ENCODE results near the gene WDFY2. TPM values are rescaled to one million over a fixed set of nuclear protein-coding genes. Genes with fewer than 3 reads are reported as not detected.

WDFY2 gene
- total and polyA plus RNA-seq, 2 of the 13 experiments (the other 11 are each of a cell fraction or from before 2014, with no cell fraction given): 22.6 to 27.0 TPM

DNA sequence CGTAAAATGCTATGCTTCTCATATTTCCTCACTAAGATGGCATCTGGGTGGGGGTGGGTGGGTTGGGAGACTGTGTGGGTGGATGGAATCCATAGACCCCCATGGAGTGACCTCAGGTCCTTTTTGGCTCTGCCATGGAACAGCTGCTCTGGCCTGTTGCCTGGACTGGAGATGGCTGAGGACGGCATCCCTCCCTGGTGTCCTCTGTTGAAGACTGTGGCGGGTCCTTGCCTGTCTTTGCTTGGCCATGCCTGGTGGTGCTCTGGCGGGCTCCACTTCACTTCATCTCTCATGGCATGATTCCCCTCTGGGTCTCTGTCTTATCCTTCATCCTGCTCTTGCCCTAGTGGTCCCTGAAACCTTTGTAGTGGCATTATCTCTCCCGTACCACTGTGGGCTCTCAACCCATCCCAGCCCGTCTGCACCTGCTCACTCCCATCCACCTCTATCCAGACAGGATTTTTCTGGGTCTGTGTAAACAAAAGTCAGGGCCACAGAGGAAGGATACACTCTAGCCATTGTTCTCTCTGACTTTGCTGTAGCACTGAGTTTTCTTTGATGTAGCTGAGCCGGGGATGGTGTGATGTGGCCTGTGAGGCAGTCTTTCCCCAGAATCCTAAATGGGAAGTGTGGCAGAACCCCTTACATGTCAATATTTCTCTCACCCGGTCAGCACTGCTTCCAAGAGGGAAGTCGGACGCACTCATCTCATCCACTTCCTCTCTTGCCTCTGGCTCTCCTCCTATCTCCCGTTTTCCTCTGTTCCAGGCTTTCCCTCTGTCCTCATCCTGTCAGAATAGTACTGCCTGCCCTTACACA lies 36.1 kb downstream of the WDFY2 start (continued):
- TF ChIP-seq, protein P1, sequence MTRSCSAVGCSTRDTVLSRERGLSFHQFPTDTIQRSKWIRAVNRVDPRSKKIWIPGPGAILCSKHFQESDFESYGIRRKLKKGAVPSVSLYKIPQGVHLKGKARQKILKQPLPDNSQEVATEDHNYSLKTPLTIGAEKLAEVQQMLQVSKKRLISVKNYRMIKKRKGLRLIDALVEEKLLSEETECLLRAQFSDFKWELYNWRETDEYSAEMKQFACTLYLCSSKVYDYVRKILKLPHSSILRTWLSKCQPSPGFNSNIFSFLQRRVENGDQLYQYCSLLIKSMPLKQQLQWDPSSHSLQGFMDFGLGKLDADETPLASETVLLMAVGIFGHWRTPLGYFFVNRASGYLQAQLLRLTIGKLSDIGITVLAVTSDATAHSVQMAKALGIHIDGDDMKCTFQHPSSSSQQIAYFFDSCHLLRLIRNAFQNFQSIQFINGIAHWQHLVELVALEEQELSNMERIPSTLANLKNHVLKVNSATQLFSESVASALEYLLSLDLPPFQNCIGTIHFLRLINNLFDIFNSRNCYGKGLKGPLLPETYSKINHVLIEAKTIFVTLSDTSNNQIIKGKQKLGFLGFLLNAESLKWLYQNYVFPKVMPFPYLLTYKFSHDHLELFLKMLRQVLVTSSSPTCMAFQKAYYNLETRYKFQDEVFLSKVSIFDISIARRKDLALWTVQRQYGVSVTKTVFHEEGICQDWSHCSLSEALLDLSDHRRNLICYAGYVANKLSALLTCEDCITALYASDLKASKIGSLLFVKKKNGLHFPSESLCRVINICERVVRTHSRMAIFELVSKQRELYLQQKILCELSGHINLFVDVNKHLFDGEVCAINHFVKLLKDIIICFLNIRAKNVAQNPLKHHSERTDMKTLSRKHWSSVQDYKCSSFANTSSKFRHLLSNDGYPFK (CRISPR knock-in tag; IDR thresholded peaks at IDR 0.05; ENCODE audit: borderline replicate concordance): 0 out of 2 replicates have a peak, but pooled peaks have one; percentile 31
- TF ChIP-seq HOXA5 (CRISPR knock-in tag; IDR thresholded peaks at IDR 0.05) (0 out of 2 replicates have a peak, but pooled peaks have one; percentile 49), SRSF9 (IDR thresholded peaks at IDR 0.05; ENCODE audit: borderline replicate concordance, insufficient read depth, low read depth, low read length, poor library complexity, severe bottlenecking) (no peak), ZNF160 (CRISPR knock-in tag; IDR thresholded peaks at IDR 0.05) (no peak), ZNF343 (CRISPR knock-in tag; IDR thresholded peaks at IDR 0.05) (no peak), ZNF20 (CRISPR knock-in tag; IDR thresholded peaks at IDR 0.05) (no peak), PCBP1 (IDR thresholded peaks at IDR 0.05; ENCODE audit: borderline replicate concordance, low read depth, low read length) (no peak), ZMYM3 (CRISPR knock-in tag; IDR thresholded peaks at IDR 0.05) (peak; percentile 66; the same call in 1 of the 2 replicates), SOX6 (IDR thresholded peaks at IDR 0.05) (no peak), SOX6 (CRISPR knock-in tag; IDR thresholded peaks at IDR 0.05) (peak; percentile 99)
- TF ChIP-seq, protein P2, sequence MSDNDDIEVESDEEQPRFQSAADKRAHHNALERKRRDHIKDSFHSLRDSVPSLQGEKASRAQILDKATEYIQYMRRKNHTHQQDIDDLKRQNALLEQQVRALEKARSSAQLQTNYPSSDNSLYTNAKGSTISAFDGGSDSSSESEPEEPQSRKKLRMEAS (IDR thresholded peaks at IDR 0.05): peak; percentile 57; the same call in 1 of the 2 replicates
- TF ChIP-seq, protein P3, sequence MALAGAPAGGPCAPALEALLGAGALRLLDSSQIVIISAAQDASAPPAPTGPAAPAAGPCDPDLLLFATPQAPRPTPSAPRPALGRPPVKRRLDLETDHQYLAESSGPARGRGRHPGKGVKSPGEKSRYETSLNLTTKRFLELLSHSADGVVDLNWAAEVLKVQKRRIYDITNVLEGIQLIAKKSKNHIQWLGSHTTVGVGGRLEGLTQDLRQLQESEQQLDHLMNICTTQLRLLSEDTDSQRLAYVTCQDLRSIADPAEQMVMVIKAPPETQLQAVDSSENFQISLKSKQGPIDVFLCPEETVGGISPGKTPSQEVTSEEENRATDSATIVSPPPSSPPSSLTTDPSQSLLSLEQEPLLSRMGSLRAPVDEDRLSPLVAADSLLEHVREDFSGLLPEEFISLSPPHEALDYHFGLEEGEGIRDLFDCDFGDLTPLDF (CRISPR knock-in tag; IDR thresholded peaks at IDR 0.05): no peak
- TF ChIP-seq, protein P4, sequence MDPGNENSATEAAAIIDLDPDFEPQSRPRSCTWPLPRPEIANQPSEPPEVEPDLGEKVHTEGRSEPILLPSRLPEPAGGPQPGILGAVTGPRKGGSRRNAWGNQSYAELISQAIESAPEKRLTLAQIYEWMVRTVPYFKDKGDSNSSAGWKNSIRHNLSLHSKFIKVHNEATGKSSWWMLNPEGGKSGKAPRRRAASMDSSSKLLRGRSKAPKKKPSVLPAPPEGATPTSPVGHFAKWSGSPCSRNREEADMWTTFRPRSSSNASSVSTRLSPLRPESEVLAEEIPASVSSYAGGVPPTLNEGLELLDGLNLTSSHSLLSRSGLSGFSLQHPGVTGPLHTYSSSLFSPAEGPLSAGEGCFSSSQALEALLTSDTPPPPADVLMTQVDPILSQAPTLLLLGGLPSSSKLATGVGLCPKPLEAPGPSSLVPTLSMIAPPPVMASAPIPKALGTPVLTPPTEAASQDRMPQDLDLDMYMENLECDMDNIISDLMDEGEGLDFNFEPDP (CRISPR knock-in tag; conservative IDR thresholded peaks at IDR 0.05): no peak
- TF ChIP-seq, protein P5, sequence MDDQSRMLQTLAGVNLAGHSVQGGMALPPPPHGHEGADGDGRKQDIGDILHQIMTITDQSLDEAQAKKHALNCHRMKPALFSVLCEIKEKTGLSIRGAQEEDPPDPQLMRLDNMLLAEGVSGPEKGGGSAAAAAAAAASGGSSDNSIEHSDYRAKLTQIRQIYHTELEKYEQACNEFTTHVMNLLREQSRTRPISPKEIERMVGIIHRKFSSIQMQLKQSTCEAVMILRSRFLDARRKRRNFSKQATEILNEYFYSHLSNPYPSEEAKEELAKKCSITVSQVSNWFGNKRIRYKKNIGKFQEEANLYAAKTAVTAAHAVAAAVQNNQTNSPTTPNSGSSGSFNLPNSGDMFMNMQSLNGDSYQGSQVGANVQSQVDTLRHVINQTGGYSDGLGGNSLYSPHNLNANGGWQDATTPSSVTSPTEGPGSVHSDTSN (CRISPR knock-in tag; IDR thresholded peaks at IDR 0.05; ENCODE audit: borderline replicate concordance): no peak
- TF ChIP-seq, protein P6, sequence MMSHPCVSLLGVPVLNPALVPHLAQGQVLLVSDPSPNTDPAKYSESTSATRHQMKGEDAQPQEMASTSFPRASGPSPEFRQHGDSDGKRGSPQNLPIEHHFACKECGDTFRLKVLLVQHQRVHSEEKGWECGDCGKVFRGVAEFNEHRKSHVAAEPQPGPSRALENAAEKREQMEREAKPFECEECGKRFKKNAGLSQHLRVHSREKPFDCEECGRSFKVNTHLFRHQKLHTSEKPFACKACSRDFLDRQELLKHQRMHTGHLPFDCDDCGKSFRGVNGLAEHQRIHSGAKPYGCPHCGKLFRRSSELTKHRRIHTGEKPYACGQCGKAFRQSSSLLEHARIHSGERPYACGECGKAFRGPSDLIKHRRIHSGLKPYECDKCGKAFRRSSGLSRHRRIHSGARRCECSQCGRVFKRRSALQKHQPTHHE (CRISPR knock-in tag; IDR thresholded peaks at IDR 0.05; ENCODE audit: borderline replicate concordance): 0 out of 2 replicates have a peak, but pooled peaks have one; percentile 25

Data from HepG2 (cell line).